Ovary (tissue), 9 donors: ENCODE results near the gene KLRK1. TPM values are rescaled to one million over a fixed set of nuclear protein-coding genes. Genes with fewer than 3 reads are reported as not detected.
"Not testable (repeated sequence)": the region's sequence is repeated elsewhere in the genome, so short reads cannot be mapped to it uniquely, and the experiment has no call there.

Source experiments
- DNase-seq, 5 donors: peaks; one replicate each; pipeline ENCODE4 v3.0.0-alpha.2; 2019 to 2020
- H3K27ac ChIP-seq, 2 donors: fragments of 200-600 bp; one replicate each; pipeline versions ENCODE4 v1.5.1 to v1.8.0; 2019 to 2022
- H3K27me3 ChIP-seq: fragments of 200-600 bp; one replicate; pipeline ENCODE4 v1.8.0; 2022
- H3K36me3 ChIP-seq: fragments of 200-600 bp; sonication (generic); one replicate; pipeline ENCODE4 v1.5.1; 2019
- H3K4me1 ChIP-seq: one replicate; pipeline ENCODE4 v1.8.1; 2013; ENCODE audit warnings: mild to moderate bottlenecking, moderate library complexity; ENCODE audit not compliant: insufficient read depth
- H3K4me3 ChIP-seq: fragments of 200-600 bp; sonication (generic); one replicate; pipeline ENCODE4 v1.5.1; 2017
- H3K9me3 ChIP-seq, 2 donors: fragments of 200-600 bp in 1 of 2; sonication (generic) in 1 of 2; one replicate each; pipeline versions ENCODE4 v1.5.1 to v1.8.1; 2013 to 2019; ENCODE audit warnings: mild to moderate bottlenecking in 1 of 2, moderate library complexity in 1 of 2
- EP300 ChIP-seq: sonication (generic); formaldehyde crosslinking; IDR thresholded peaks from one replicate; pipeline ENCODE4 v1.6.1; 2017; ENCODE audit warnings: antibody characterized with exemption
- POLR2A ChIP-seq: fragments of 450-650 bp; IDR thresholded peaks from one replicate; pipeline ENCODE4 v1.6.1; 2017; ENCODE audit warnings: antibody characterized with exemption, mild to moderate bottlenecking, moderate library complexity
- WGBS, 3 donors: extraction: QIAGEN DNeasy Blood & Tissue Kit in 1 of 3; methylation state at CpG; one replicate each; pipeline versions ENCODE4 v1.1.5 to v1.1.7; 2013 to 2017; 5-methylcytosine and 5-hydroxymethylcytosine counted together
- intact Hi-C, 4 donors: fragments of 100-400 bp; cut with DNase I; formaldehyde crosslinking; loops; one replicate each; pipeline versions ENCODE4 v1.11.0 to v1.15.1; 2022 to 2023
- polyA plus RNA-seq, 2 donors: library from polyadenylated mRNA; stranded (reverse); fragments of 200-250 nt in 1 of 2; fragments of 350-450 nt in 1 of 2; fragmentation: Illumina TruSeq in 1 of 2; extraction: RNeasy Lipid Tissue Mini Kit (QIAGEN cat#74804) in 1 of 2; gene quantifications; one replicate each; pipeline ENCODE4 v1.2.3, GENCODE V29; 2013 to 2014
- total RNA-seq, 7 donors: library from RNA; depleted of rRNA in 2 of 7; stranded (reverse); fragments of >200 nt in 2 of 7; fragmentation: NEBNext Ultra II Directional in 3 of 7; extraction: Animal tissue kit (Norgen Biotek cat#: 25700) in 3 of 7; gene quantifications; one replicate each; pipeline versions ENCODE4 v1.1.0 to v1.2.4, GENCODE V29; 2016 to 2023
- TF ChIP-seq, protein P1 (sequence below), 3 donors: fragments of 450-650 bp in 2 of 3; fragments of 200-600 bp in 1 of 3; IDR thresholded peaks; one replicate each; pipeline versions ENCODE4 v1.5.1 to v1.8.0; 2016 to 2022; ENCODE audit warnings: antibody characterized with exemption in 3 of 3, mild to moderate bottlenecking in 1 of 3
- donor health status: DM: no; HTN: no; CAD: no; lungs with moderate emphysema.
- donor health status: DM: no; HTN: no; CAD: no.
- donor health status: Bipolar disorder and iron deficiency.
- donor health status: DM: yes; HTN: yes; CAD: no.
- donor health status: DM: no; HTN: no; CAD: no.
- donor health status: DM: yes; HTN: yes; CAD: no.

Gene KLRK1
- total and polyA plus RNA-seq, 9 donors, result 0.12 to 6.3 (median 0.54) TPM

DNA sequence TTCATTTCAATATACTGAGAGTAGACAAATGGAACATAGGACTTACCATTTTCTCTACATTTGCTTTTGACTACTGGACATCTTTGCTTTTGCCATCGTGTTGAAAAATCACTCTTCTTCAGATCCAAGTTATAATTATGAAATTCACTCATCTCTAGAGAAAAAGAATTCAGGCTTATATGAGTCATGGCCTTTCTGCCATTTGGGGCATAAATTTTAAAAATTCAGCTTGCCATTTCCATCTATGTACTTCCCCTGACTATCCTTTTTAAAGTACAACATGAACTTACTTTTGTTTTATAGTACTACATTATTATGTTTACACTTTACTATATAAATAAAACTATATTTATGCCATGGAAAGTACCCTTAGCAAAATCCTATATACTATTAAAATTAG lies 3.0 kb downstream of the KLRK1 start:
- Histone ChIP-seq H3K27me3 (no peaks in the 10 kb centered on the region), H3K9me3 (no peaks in the 10 kb centered on the region), H3K36me3 (no peaks in the 10 kb centered on the region), H3K4me1 (no peaks in the 10 kb centered on the region), H3K27ac (no peak overlapping the region), H3K4me3 (no peak overlapping the region)
- no peak for DNase-seq
- intact Hi-C loops, result no loop called here
- TF ChIP-seq EP300 (no peak), POLR2A (no peak)
- TF ChIP-seq, protein P1, sequence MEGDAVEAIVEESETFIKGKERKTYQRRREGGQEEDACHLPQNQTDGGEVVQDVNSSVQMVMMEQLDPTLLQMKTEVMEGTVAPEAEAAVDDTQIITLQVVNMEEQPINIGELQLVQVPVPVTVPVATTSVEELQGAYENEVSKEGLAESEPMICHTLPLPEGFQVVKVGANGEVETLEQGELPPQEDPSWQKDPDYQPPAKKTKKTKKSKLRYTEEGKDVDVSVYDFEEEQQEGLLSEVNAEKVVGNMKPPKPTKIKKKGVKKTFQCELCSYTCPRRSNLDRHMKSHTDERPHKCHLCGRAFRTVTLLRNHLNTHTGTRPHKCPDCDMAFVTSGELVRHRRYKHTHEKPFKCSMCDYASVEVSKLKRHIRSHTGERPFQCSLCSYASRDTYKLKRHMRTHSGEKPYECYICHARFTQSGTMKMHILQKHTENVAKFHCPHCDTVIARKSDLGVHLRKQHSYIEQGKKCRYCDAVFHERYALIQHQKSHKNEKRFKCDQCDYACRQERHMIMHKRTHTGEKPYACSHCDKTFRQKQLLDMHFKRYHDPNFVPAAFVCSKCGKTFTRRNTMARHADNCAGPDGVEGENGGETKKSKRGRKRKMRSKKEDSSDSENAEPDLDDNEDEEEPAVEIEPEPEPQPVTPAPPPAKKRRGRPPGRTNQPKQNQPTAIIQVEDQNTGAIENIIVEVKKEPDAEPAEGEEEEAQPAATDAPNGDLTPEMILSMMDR (IDR thresholded peaks at IDR 0.05), result no peak
- 63 to 76% (median 65%) methylated on average over 1 of the region's 1 CpG for WGBS, 3 donors

DNA sequence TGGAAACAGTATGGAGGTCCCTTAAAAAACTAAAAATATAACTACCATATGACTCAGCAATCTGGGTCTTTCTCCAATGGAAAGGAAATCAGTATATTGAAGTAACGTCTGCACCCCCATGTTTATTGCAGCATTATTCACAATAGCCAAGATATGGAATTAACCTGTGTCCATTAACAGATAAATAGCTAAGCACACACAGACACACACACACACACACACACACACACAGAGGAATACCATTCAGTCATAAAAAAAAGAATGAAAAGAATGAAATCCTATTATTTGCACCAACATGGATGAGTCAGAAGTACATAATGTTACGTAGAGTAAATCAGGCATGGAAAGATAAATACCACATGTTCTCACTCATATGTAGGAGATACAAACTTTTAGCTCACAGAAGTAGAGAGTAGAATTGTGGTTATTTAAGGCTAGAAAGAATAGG lies 4.7 kb downstream of the KLRK1 start:
- TF ChIP-seq, protein P1 (IDR thresholded peaks at IDR 0.05), result no peak
- no peak for TF ChIP-seq POLR2A
- TF ChIP-seq EP300, result no peak
- no peaks in the 10 kb centered on the region for H3K27me3 ChIP-seq
- DNase-seq, result no peak
- no peak overlapping the region for H3K4me3 ChIP-seq
- H3K36me3 ChIP-seq, result no peaks in the 10 kb centered on the region
- no peaks in the 10 kb centered on the region for H3K9me3 ChIP-seq
- intact Hi-C loops, result no loop called here
- 32 to 55% (median 40%) methylated on average over 2 of the region's 2 CpGs for WGBS, 3 donors
- H3K4me1 ChIP-seq, result no peaks in the 10 kb centered on the region
- no peak overlapping the region for H3K27ac ChIP-seq

DNA sequence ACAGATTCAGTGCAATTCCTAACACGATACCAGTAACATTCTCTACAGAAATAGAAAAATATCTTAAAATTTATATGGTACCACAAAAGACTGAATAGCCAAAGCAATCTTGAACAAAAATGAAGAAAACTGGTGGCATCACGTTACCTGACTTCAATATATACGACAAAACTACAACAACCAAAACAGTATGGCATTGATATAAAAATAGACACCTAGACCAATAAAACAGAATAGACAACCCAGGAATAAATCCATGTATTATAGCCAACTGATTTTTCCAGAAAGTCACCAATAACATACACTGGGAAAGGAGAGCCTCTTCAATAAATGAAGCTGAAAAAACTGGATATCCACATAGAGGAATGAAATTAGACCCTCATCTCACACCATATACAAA lies 5.7 kb downstream of the KLRK1 start:
- no peak overlapping the region for H3K27ac ChIP-seq
- H3K4me1 ChIP-seq, result no peaks in the 10 kb centered on the region
- no peaks in the 10 kb centered on the region for H3K36me3 ChIP-seq
- 92 to 94% (median 93%) methylated on average over 3 of the region's 3 CpGs for WGBS, 3 donors
- peaks cover 2% of the 10 kb centered on the region for H3K27me3 ChIP-seq
- TF ChIP-seq EP300 (no peak), POLR2A (no peak)
- TF ChIP-seq, protein P1 (IDR thresholded peaks at IDR 0.05), result no peak
- H3K4me3 ChIP-seq, result no peak overlapping the region
- no peak for DNase-seq
- no peaks in the 10 kb centered on the region for H3K9me3 ChIP-seq
- intact Hi-C loops, result no loop called here

DNA sequence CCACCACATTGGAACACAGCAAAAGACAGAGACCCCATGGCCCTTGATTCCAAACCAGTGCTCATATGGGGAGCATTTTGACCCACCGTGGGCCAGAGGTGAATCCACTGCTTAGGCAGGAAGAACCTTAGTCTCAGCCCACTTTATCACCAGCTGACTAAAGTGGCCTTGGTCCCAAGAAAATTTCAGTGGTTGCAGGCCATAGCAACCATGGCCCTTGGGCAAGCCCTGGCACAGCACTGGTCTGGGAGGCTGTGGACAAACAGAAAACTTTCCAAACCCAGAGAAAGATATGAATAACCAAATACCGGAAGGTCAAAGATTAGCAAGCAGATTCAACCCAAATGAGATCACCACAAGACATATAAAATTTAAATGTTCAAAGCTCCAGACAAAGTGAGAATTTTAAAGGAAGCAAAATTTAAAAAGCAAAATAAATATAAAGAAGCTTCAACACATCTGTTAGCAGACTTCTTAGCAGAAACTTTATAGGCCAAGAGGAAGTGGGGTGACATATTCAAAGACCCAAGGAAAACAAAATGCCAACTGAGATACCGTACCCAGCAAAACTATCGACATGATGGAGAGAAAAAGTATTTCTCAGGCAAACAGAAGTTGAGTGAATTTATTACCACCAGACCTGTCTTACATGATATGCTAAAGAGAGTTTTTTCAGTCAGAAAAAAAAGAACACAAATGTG lies 7.8 kb downstream of the KLRK1 start:
- 90 to 94% (median 93%) methylated on average over 4 of the region's 4 CpGs for WGBS, 3 donors
- Histone ChIP-seq H3K36me3 (no peaks in the 10 kb centered on the region), H3K27me3 (peaks cover 2% of the 10 kb centered on the region), H3K9me3 (no peaks in the 10 kb centered on the region), H3K4me3 (no peak overlapping the region), H3K4me1 (no peaks in the 10 kb centered on the region), H3K27ac (no peak overlapping the region)
- no peak for DNase-seq
- no peak for TF ChIP-seq EP300
- TF ChIP-seq, protein P1 (IDR thresholded peaks at IDR 0.05), result no peak
- no peak for TF ChIP-seq POLR2A
- intact Hi-C loops, result no loop called here

DNA sequence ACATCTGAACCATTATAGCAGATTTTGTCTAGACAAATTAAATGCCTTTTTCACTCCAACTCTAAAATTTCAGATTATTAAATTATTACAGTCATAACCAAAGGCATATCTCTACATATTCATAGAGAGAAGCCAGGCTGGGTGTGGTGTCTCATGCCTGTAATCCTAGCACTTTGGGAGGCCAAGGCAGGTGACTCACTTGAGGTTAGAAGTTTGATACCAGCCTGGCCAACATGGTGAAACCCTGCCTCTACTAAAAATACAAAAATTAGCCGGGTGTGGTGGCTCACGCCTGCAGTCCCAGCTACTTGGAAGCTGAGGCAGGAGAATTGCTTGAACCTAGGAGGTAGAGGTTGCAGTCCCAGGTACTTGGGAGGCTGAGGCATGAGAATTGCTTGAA lies 11.1 kb downstream of the KLRK1 start:
- intact Hi-C loops, result not testable (repeated sequence)

More for the DNA sequence above, 11.1 kb downstream of the KLRK1 start:
- H3K4me3 ChIP-seq, DNase-seq, H3K27me3 ChIP-seq, H3K36me3 ChIP-seq, H3K9me3 ChIP-seq, H3K4me1 ChIP-seq, H3K27ac ChIP-seq: not testable (repeated sequence)
- 87 to 96% (median 96%) methylated on average over 2 of the region's 2 CpGs for WGBS, 3 donors
